GM12878 (cell line): ENCODE measurements around the gene MPIG6B. TPM values are rescaled to one million over a fixed set of nuclear protein-coding genes. Genes with fewer than 3 reads are reported as not detected.
A peak's percentile ranks its signal among the peaks of the same experiment; 100 is the strongest.

Experiments used
- ATAC-seq: fragments of 200-7000 bp; cut with Tn5 transposase; 3 replicates; pipeline ENCODE4 v1.9.1; 2020; ENCODE audit warnings: mild to moderate bottlenecking, moderate library complexity
- BruUV-seq: library from RNA; stranded (reverse); fragments of 400-500 nt; replicated peaks from 2 replicates; lab custom pipeline; 2021; lab: Mats Ljungman, UMichigan
- CTCF ChIA-PET: fragments of 300-600 bp; sonication (Branson Sonifier 250); formaldehyde crosslinking; extraction: SDS; loops from one replicate; lab custom pipeline; 2021; ENCODE audit warnings: inconsistent platforms; lab: Yijun Ruan, JAX
- POLR2A ChIA-PET: fragments of 350-600 bp; formaldehyde crosslinking; extraction: SDS; loops from one replicate; lab custom pipeline; 2021; ENCODE audit warnings: inconsistent platforms; lab: Charles Lee
- RAD21 ChIA-PET: fragments of 300-600 bp; sonication (Branson Sonifier 250); formaldehyde crosslinking; loops from one replicate; lab custom pipeline; 2023; ENCODE audit warnings: antibody characterized with exemption; ENCODE audit not compliant: unreplicated experiment; lab: Charles Lee
- SMC1A ChIA-PET: fragments of 300-600 bp; sonication (Branson Sonifier 250); formaldehyde crosslinking; loops from one replicate; lab custom pipeline; 2023; ENCODE audit not compliant: unreplicated experiment, uncharacterized antibody; lab: Charles Lee
- DNase-seq: peaks from one replicate; pipeline ENCODE4 v3.0.0-alpha.2; 2011; ENCODE audit warnings: low read depth, low spot score
- FAIRE-seq: peaks from 3 replicates; lab custom pipeline; 2011; peaks lifted over from hg19 to GRCh38; lab: Jason Lieb, UNC
- H2AFZ ChIP-seq: 2 replicates; pipeline ENCODE4 v1.6.0; 2011; ENCODE audit warnings: low read depth, low read length, control low read depth; ENCODE audit not compliant: control insufficient read depth
- H3K27ac ChIP-seq: 2 replicates; pipeline ENCODE4 v1.5.1; 2011; ENCODE audit warnings: control low read depth; ENCODE audit not compliant: control insufficient read depth, insufficient read depth
- H3K27me3 ChIP-seq, 2 experiments: replicated peaks in 1 of 2; 2 replicates each; pipeline versions ENCODE4 v1.6.0 to v1.6.1; 2011; ENCODE audit warnings: low read length in 1 of 2; ENCODE audit not compliant: control insufficient read depth in 2 of 2, insufficient read depth in 2 of 2
- H3K36me3 ChIP-seq, 2 experiments: 2 replicates each; pipeline ENCODE4 v1.5.1; 2011; ENCODE audit warnings: low read length in 1 of 2; ENCODE audit not compliant: control insufficient read depth in 2 of 2, insufficient read depth in 2 of 2
- H3K4me1 ChIP-seq: 2 replicates; pipeline ENCODE4 v1.6.1; 2011; ENCODE audit warnings: mild to moderate bottlenecking, low read length, moderate library complexity, mixed read lengths; ENCODE audit not compliant: control insufficient read depth, insufficient read depth
- H3K4me2 ChIP-seq: 2 replicates; pipeline ENCODE4 v1.6.0; 2011; ENCODE audit warnings: control low read depth; ENCODE audit not compliant: control insufficient read depth, insufficient read depth
- H3K4me3 ChIP-seq: fragments of 200-600 bp; sonication (generic); 2 replicates; pipeline ENCODE4 v1.5.1; 2016
- H3K79me2 ChIP-seq: 2 replicates; pipeline ENCODE4 v1.6.0; 2011; ENCODE audit warnings: low read length; ENCODE audit not compliant: control insufficient read depth, insufficient read depth
- H3K9ac ChIP-seq: 2 replicates; pipeline ENCODE4 v1.8.0; 2011; ENCODE audit warnings: low read length, control low read depth, mixed read lengths; ENCODE audit not compliant: control insufficient read depth, insufficient read depth
- H3K9me3 ChIP-seq: replicated peaks from 3 replicates; pipeline ENCODE4 v1.5.1; 2011; ENCODE audit warnings: mild to moderate bottlenecking, low read length; ENCODE audit not compliant: control insufficient read depth, insufficient read depth
- H4K20me1 ChIP-seq: 2 replicates; pipeline ENCODE4 v1.6.0; 2011; ENCODE audit not compliant: control insufficient read depth, insufficient read depth
- BCL11A ChIP-seq: IDR thresholded peaks from 2 replicates; pipeline ENCODE4 v1.6.1; 2011; ENCODE audit warnings: low read depth, low read length
- CBX3 ChIP-seq: fragments of 200-600 bp; sonication (generic); IDR thresholded peaks from 2 replicates; pipeline ENCODE4 v1.6.1; 2016; ENCODE audit warnings: low read depth, borderline replicate concordance
- MEF2A ChIP-seq: IDR thresholded peaks from 2 replicates; pipeline ENCODE4 v1.6.1; 2011; ENCODE audit warnings: low read depth, mild to moderate bottlenecking, low read length, moderate library complexity; ENCODE audit not compliant: insufficient read depth
- MYC ChIP-seq: IDR thresholded peaks from 2 replicates; pipeline ENCODE4 v1.6.1; 2011; ENCODE audit warnings: mild to moderate bottlenecking, low read length, moderate library complexity, inconsistent platforms; ENCODE audit not compliant: insufficient read depth, insufficient replicate concordance, insufficient read length, severe bottlenecking
- NBN ChIP-seq: fragments of 450-650 bp; IDR thresholded peaks from 2 replicates; pipeline ENCODE4 v1.6.1; 2016
- SREBF2 ChIP-seq: IDR thresholded peaks from 2 replicates; pipeline ENCODE4 v1.6.1; 2012; ENCODE audit warnings: mild to moderate bottlenecking, low read length
- WRNIP1 ChIP-seq: IDR thresholded peaks from 2 replicates; pipeline ENCODE4 v1.6.1; 2011; ENCODE audit warnings: low read depth, low read length, improper control_type of control experiment, borderline replicate concordance
- WGBS: methylation state at CpG from one replicate; pipeline ENCODE4 v1.1.6; 2016; ENCODE audit warnings: low lambda C conversion rate; ENCODE audit not compliant: insufficient replicate concordance, insufficient coverage; ENCODE audit errors: missing lambda C conversion rate; 5-methylcytosine and 5-hydroxymethylcytosine counted together
- in situ Hi-C: fragments of 300-500 bp; cut with MboI; formaldehyde crosslinking; loops from 9 replicates; pipeline ENCODE4 v1.14.3; 2018; ENCODE audit warnings: mixed read lengths
- intact Hi-C: fragments of 100-400 bp; cut with micrococcal nuclease; formaldehyde crosslinking; loops from one replicate; pipeline ENCODE4 v1.14.2; 2022; ENCODE audit not compliant: unreplicated experiment
- polyA plus RNA-seq, 11 experiments: library from polyadenylated mRNA; depleted of rRNA in 4 of 11; unstranded in 6 of 11; stranded (reverse) in 5 of 11; fragments of >200 nt; fragmentation: Nextera tagmentation in 4 of 11; fragmentation: Illumina TruSeq in 1 of 11; extraction: Ambion mirVana in 4 of 11; extraction: Trizol in 1 of 11; gene quantifications; 1 replicate in 1 of 11; 2 replicates in 10 of 11; pipeline versions ENCODE4 v1.2.1 to v1.2.3, GENCODE V29; 2011 to 2016; ENCODE audit warnings: inconsistent platforms in 2 of 11, missing spikeins in 2 of 11, low read depth in 1 of 11
- total RNA-seq, 4 experiments: library from RNA; depleted of rRNA in 3 of 4; stranded (reverse); fragments of >200 nt in 3 of 4; fragmentation: Illumina TruSeq in 1 of 4; extraction: Trizol in 1 of 4; gene quantifications; 2 replicates each; pipeline versions ENCODE4 v1.2.1 to v1.2.3, GENCODE V29; 2013 to 2021
- TF ChIP-seq, protein P1 (sequence below): fragments of 150-350 bp; IDR thresholded peaks from 2 replicates; pipeline ENCODE4 v1.6.1; 2016; ENCODE audit warnings: low read depth, low read length
- TF ChIP-seq, protein P2 (sequence below): fragments of 450-650 bp; IDR thresholded peaks from 2 replicates; pipeline ENCODE4 v1.6.1; 2017; ENCODE audit warnings: mild to moderate bottlenecking, low read depth, inconsistent platforms; ENCODE audit not compliant: poor library complexity, severe bottlenecking
- TF ChIP-seq, protein P3 (sequence below): IDR thresholded peaks from 2 replicates; pipeline ENCODE4 v1.6.1; 2012; ENCODE audit warnings: improper control_type of control experiment, low read depth, low read length; ENCODE audit not compliant: insufficient replicate concordance

MPIG6B gene
- total and polyA plus RNA-seq, 10 of the 15 experiments (the other 5 are each of a cell fraction or from before 2014, with no cell fraction given) = not detected

DNA sequence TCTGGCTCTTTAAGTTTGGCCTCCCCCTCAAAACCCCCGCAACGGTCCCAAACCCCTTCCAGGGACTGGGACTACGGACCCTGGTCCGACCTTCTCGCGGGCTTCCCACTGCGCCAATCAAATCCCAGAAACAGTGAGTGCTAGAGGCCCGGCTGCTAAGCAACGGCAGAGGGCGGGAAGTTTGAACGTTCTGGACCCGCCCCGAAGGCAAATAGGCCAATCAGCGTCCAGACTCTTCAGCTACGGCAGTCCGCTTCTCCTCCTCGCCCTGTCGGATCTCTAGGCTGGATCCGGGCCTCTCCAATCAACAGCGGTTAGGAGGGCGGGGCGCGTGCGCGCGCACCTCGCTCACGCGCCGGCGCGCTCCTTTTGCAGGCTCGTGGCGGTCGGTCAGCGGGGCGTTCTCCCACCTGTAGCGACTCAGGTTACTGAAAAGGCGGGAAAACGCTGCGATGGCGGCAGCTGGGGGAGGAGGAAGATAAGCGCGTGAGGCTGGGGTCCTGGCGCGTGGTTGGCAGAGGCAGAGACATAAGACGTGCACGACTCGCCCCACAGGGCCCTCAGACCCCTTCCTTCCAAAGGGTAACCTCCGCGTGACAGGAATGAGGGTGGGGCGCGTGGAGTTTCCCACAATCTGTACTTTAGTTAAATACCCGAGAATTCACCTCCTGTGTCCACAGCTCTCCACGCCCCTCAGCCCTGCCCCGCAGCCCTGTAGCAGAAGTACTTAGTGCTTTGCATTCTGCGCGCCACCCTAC is 16.6 kb downstream of the MPIG6B start, which contains the start of gene MSH5:
MSH5 (plus strand) TSS at position 367 of the 758 bp plus-strand sequence. CDS start 462 bp downstream, outside the sequence.
- H3K4me2 ChIP-seq = peak within 1 kb of the TSS; percentile 77
- RAD21 ChIA-PET = interaction anchor here (0.6 to 6.0 kb wide), 21 partner anchors 10 to 1550 kb away, joined by 3 to 53 read pairs (median 4); partner anchors contain the start of genes ABHD16A, DDAH2, HSPA1A and HSPA1B
- CTCF ChIA-PET = interaction anchor here (1.0 to 15.8 kb wide), 14 partner anchors 11 to 189 kb away, joined by 3 to 208 read pairs (median 8); partner anchors contain the start of genes ABHD16A, DDAH2, HSPA1B and LSM2
- H3K79me2 ChIP-seq = peaks cover 33% of the 10 kb centered on the region
- in situ Hi-C loops (no loop called here), intact Hi-C loops (loop anchor here (2.0 to 5.0 kb wide), 4 partner anchors 37 to 197 kb away; partner anchors contain the start of genes ABHD16A, CSNK2B, DDX39B and HSPA1B)
- POLR2A ChIA-PET = interaction anchor here (0.5 to 9.7 kb wide), 27 partner anchors 10 to 1758 kb away, joined by 3 to 158 read pairs (median 5); partner anchors contain the start of genes ABHD16A, BAG6, C6orf47 and DDAH2
- H3K9me3 ChIP-seq = no peaks in the 10 kb centered on the region
- DNase-seq (peak; percentile 98), ATAC-seq (peak; percentile 81), FAIRE-seq (peak; percentile 93)
- SMC1A ChIA-PET = interaction anchor here (0.9 to 6.3 kb wide), 14 partner anchors 11 to 94 kb away, joined by 3 to 45 read pairs (median 6); partner anchors contain the start of genes ABHD16A, DDAH2, HSPA1A and HSPA1B
- WGBS = under 1% methylated on average over 58 of the region's 58 CpGs
- H3K9ac ChIP-seq = peak within 1 kb of the TSS; percentile 99
- H3K4me1 ChIP-seq = peaks cover 19% of the 10 kb centered on the region
- peak within 1 kb of the TSS; percentile 100 for H3K4me3 ChIP-seq
- H3K36me3 ChIP-seq = peaks cover 0 to 1% of the 10 kb centered on the region in 2 experiments; a peak in 1 of 4 replicates
- H3K27ac ChIP-seq = peak within 1 kb of the TSS; percentile 99
- TSS peak; percentile 82 for BruUV-seq
- no peaks in the 10 kb centered on the region for H4K20me1 ChIP-seq
- H2AFZ ChIP-seq = peak within 1 kb of the TSS; percentile 64
- H3K27me3 ChIP-seq = no peaks in the 10 kb centered on the region
- TF ChIP-seq MYC (peak; percentile 30), NBN (peak; percentile 22; the same call in 1 of the 2 replicates), CBX3 (no peak), SREBF2 (no peak), WRNIP1 (no peak), BCL11A (no peak), MEF2A (no peak)
- TF ChIP-seq, protein P1, sequence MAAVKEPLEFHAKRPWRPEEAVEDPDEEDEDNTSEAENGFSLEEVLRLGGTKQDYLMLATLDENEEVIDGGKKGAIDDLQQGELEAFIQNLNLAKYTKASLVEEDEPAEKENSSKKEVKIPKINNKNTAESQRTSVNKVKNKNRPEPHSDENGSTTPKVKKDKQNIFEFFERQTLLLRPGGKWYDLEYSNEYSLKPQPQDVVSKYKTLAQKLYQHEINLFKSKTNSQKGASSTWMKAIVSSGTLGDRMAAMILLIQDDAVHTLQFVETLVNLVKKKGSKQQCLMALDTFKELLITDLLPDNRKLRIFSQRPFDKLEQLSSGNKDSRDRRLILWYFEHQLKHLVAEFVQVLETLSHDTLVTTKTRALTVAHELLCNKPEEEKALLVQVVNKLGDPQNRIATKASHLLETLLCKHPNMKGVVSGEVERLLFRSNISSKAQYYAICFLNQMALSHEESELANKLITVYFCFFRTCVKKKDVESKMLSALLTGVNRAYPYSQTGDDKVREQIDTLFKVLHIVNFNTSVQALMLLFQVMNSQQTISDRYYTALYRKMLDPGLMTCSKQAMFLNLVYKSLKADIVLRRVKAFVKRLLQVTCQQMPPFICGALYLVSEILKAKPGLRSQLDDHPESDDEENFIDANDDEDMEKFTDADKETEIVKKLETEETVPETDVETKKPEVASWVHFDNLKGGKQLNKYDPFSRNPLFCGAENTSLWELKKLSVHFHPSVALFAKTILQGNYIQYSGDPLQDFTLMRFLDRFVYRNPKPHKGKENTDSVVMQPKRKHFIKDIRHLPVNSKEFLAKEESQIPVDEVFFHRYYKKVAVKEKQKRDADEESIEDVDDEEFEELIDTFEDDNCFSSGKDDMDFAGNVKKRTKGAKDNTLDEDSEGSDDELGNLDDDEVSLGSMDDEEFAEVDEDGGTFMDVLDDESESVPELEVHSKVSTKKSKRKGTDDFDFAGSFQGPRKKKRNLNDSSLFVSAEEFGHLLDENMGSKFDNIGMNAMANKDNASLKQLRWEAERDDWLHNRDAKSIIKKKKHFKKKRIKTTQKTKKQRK = peak; percentile 72
- TF ChIP-seq, protein P2, sequence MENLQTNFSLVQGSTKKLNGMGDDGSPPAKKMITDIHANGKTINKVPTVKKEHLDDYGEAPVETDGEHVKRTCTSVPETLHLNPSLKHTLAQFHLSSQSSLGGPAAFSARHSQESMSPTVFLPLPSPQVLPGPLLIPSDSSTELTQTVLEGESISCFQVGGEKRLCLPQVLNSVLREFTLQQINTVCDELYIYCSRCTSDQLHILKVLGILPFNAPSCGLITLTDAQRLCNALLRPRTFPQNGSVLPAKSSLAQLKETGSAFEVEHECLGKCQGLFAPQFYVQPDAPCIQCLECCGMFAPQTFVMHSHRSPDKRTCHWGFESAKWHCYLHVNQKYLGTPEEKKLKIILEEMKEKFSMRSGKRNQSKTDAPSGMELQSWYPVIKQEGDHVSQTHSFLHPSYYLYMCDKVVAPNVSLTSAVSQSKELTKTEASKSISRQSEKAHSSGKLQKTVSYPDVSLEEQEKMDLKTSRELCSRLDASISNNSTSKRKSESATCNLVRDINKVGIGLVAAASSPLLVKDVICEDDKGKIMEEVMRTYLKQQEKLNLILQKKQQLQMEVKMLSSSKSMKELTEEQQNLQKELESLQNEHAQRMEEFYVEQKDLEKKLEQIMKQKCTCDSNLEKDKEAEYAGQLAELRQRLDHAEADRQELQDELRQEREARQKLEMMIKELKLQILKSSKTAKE = no peak
- TF ChIP-seq, protein P3, sequence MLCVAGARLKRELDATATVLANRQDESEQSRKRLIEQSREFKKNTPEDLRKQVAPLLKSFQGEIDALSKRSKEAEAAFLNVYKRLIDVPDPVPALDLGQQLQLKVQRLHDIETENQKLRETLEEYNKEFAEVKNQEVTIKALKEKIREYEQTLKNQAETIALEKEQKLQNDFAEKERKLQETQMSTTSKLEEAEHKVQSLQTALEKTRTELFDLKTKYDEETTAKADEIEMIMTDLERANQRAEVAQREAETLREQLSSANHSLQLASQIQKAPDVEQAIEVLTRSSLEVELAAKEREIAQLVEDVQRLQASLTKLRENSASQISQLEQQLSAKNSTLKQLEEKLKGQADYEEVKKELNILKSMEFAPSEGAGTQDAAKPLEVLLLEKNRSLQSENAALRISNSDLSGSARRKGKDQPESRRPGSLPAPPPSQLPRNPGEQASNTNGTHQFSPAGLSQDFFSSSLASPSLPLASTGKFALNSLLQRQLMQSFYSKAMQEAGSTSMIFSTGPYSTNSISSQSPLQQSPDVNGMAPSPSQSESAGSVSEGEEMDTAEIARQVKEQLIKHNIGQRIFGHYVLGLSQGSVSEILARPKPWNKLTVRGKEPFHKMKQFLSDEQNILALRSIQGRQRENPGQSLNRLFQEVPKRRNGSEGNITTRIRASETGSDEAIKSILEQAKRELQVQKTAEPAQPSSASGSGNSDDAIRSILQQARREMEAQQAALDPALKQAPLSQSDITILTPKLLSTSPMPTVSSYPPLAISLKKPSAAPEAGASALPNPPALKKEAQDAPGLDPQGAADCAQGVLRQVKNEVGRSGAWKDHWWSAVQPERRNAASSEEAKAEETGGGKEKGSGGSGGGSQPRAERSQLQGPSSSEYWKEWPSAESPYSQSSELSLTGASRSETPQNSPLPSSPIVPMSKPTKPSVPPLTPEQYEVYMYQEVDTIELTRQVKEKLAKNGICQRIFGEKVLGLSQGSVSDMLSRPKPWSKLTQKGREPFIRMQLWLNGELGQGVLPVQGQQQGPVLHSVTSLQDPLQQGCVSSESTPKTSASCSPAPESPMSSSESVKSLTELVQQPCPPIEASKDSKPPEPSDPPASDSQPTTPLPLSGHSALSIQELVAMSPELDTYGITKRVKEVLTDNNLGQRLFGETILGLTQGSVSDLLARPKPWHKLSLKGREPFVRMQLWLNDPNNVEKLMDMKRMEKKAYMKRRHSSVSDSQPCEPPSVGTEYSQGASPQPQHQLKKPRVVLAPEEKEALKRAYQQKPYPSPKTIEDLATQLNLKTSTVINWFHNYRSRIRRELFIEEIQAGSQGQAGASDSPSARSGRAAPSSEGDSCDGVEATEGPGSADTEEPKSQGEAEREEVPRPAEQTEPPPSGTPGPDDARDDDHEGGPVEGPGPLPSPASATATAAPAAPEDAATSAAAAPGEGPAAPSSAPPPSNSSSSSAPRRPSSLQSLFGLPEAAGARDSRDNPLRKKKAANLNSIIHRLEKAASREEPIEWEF = no peak
